Chondrocyte (in vitro differentiated cells): Measurements from ENCODE around the gene SERPINB7. TPM values are rescaled to one million over a fixed set of nuclear protein-coding genes. Genes with fewer than 3 reads are reported as not detected.
"Not testable (repeated sequence)": the region's sequence is repeated elsewhere in the genome, so short reads cannot be mapped to it uniquely, and the experiment has no call there.

Experiments
- DNase-seq: peaks from one replicate; pipeline ENCODE4 v3.0.0; 2021; ENCODE audit warnings: mixed read lengths, low spot score
- H3K27ac Mint-ChIP-seq: one replicate; pipeline ENCODE4 v1.8.0; 2021; ENCODE audit warnings: mild to moderate bottlenecking, moderate library complexity, mixed read lengths; ENCODE audit not compliant: unreplicated experiment
- H3K27me3 Mint-ChIP-seq: 2 replicates; pipeline ENCODE4 v1.8.0; 2021; ENCODE audit warnings: low read depth, mixed read lengths
- H3K36me3 Mint-ChIP-seq: 2 replicates; pipeline ENCODE4 v1.8.0; 2021; ENCODE audit warnings: low read depth, mixed read lengths
- H3K4me1 Mint-ChIP-seq: 2 replicates; pipeline ENCODE4 v1.8.0; 2021; ENCODE audit warnings: low read depth, mild to moderate bottlenecking, mixed read lengths
- H3K4me3 Mint-ChIP-seq: one replicate; pipeline ENCODE4 v1.8.0; 2021; ENCODE audit warnings: mild to moderate bottlenecking, moderate library complexity, mixed read lengths; ENCODE audit not compliant: unreplicated experiment
- H3K9me3 Mint-ChIP-seq: 2 replicates; pipeline ENCODE4 v1.8.0; 2021; ENCODE audit warnings: low read depth, mixed read lengths
- total RNA-seq: library from RNA; stranded (reverse); gene quantifications from 3 replicates; pipeline ENCODE4 v1.2.1, GENCODE V29; 2021
- TF ChIP-seq, protein P1 (sequence below): fragments of 200-600 bp; sonication (generic); IDR thresholded peaks from 2 replicates; pipeline ENCODE4 v1.5.0; 2021; ENCODE audit warnings: antibody characterized with exemption, mild to moderate bottlenecking, moderate library complexity

The SERPINB7 gene
- total RNA-seq, 1 donor from 2014 or later: not detected

DNA sequence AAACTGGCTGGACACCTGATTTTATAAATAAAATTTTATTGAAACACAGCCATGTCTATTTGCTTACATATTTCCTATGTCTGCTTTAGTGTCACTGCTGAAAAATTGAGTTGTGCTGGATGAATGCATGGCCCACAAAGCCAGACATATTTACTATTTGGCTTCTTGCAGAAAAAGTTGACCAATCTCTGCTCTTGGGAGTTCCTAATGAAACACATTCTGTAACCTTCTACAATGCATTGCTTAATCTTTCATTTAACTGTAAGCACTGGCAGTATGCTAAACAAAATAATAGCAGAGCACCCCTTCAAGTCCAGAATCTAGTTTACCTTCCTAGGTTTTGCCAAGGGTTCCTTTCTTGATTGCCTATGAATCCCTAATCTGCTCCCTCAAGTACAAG, 17.7 kb upstream of the SERPINB7 start:
- DNase-seq: no peak
- Mint-ChIP-seq H3K36me3 (peaks cover 7% of the 10 kb centered on the region), H3K27me3 (peaks cover 5% of the 10 kb centered on the region), H3K9me3 (peaks cover 14% of the 10 kb centered on the region), H3K4me1 (no peaks in the 10 kb centered on the region), H3K27ac (no peak overlapping the region), H3K4me3 (no peak overlapping the region)
- TF ChIP-seq, protein P1, sequence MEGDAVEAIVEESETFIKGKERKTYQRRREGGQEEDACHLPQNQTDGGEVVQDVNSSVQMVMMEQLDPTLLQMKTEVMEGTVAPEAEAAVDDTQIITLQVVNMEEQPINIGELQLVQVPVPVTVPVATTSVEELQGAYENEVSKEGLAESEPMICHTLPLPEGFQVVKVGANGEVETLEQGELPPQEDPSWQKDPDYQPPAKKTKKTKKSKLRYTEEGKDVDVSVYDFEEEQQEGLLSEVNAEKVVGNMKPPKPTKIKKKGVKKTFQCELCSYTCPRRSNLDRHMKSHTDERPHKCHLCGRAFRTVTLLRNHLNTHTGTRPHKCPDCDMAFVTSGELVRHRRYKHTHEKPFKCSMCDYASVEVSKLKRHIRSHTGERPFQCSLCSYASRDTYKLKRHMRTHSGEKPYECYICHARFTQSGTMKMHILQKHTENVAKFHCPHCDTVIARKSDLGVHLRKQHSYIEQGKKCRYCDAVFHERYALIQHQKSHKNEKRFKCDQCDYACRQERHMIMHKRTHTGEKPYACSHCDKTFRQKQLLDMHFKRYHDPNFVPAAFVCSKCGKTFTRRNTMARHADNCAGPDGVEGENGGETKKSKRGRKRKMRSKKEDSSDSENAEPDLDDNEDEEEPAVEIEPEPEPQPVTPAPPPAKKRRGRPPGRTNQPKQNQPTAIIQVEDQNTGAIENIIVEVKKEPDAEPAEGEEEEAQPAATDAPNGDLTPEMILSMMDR: no peak

- no peak overlapping the region for H3K27ac Mint-ChIP-seq
- peaks cover 14% of the 10 kb centered on the region for H3K9me3 Mint-ChIP-seq
- H3K27me3 Mint-ChIP-seq: peaks cover under 1% of the 10 kb centered on the region
- H3K4me1 Mint-ChIP-seq: no peaks in the 10 kb centered on the region
- no peak for DNase-seq
- no peak overlapping the region for H3K4me3 Mint-ChIP-seq
- TF ChIP-seq, protein P1: no peak
- H3K36me3 Mint-ChIP-seq: peaks cover 7% of the 10 kb centered on the region
These were observed 16.5 kb upstream of the SERPINB7 start for GRCh38 chr18:63758615-63759240.

DNA sequence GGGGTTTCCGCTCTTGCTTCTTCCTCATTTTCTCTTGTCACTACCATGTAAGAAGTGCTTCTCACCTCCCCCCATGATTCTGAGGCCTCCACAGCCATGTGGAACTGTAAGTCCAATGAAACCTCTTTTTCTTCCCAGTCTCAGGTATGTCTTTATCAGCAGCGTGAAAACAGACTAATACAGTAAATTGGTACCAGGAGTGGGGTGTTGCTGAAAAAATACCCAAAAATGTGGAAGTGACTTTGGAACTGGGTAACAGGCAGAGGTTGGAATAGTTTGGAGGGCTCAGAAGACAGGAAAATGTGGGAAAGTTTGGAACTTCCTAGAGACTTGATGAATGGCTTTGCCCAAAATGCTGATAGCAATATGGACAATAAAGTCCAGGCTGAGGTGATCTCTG, 15.4 kb upstream of the SERPINB7 start:
- H3K27ac Mint-ChIP-seq, H3K27me3 Mint-ChIP-seq, H3K4me1 Mint-ChIP-seq, H3K36me3 Mint-ChIP-seq, H3K4me3 Mint-ChIP-seq, DNase-seq: not testable (repeated sequence)
- H3K9me3 Mint-ChIP-seq: peaks cover 14% of the 10 kb centered on the region

DNA sequence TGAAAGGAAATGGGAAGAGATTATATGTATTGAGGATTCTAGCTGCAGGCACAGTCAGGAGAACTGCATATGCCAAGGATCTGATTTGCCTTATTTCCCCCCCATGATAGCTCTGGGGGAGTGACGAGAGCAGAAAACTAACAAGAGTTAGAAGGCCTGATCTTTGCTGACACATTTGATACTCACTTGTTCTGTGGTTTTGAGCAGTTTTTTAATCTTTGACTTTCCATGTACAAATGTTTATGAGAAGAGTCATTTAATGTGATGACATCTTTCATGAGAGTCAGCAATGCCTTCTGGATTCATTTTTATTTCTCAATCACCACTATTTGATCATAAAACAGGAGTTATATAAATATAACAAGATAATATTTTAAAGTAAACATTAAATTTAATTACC, 12.7 kb upstream of the SERPINB7 start:
- Mint-ChIP-seq H3K36me3 (peaks cover 7% of the 10 kb centered on the region), H3K9me3 (peaks cover 15% of the 10 kb centered on the region), H3K4me1 (no peaks in the 10 kb centered on the region), H3K27me3 (no peaks in the 10 kb centered on the region), H3K4me3 (no peak overlapping the region), H3K27ac (no peak overlapping the region)
- TF ChIP-seq, protein P1: no peak
- no peak for DNase-seq

DNA sequence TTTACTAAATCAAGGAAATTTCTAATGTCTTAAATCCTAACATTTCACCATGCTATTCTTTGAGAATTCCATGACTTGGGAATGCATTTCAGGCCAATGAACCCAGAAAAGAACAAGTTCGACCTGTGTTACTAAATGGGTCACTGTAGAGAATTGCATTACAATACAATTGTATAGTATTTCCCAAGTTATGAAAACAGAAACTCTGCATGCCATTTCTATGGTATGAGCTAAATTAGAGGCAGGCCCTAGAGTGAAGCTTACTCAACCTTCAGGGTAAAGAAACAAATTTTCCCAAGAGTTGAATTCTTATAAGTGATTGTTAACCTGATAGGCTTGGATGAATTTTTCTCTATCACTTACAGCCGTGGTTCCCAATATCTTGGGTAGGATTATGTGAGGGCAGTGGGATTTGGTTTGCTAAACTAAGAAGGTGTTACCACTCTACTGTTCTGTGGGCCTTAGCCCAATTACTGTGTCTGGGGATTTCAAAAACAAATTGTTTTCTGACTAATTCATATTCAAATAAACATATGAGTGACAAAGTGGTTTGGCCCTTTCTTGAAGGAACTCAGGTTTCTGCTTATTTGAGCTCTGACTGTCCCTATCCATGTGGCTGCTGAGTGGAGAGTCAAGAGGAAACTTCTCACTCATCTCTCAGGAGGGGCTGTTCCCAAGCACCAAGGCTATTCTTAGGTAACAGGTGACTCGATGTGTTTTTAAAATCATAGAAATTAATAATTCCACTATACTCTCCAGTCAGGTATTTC, 11.2 kb upstream of the SERPINB7 start:
- no peak for DNase-seq
- no peak overlapping the region for H3K4me3 Mint-ChIP-seq
- no peak overlapping the region for H3K27ac Mint-ChIP-seq
- peaks cover 16% of the 10 kb centered on the region for H3K9me3 Mint-ChIP-seq
- peaks cover 3% of the 10 kb centered on the region for H3K27me3 Mint-ChIP-seq
- TF ChIP-seq, protein P1: no peak
- no peaks in the 10 kb centered on the region for H3K4me1 Mint-ChIP-seq
- H3K36me3 Mint-ChIP-seq: peaks cover 7% of the 10 kb centered on the region

DNA sequence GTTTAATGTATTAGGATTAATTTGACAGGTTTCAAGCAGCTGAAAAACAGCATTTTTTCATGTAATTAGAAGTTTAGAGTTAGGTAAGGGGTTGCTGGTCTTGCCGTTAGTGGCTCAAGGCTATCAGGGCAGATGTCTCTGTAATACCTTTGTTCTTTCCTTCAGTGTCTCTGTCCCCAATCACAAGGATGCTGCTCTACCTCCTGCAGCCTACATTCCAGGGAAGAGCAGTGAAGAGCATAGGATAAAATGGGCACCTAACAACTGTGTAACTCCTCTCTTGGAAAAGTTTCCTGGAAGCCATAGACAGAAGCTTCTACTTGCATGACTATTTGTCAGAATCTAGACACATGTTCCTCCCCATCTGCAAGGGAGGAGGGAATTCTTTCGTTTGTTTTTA, 9.4 kb upstream of the SERPINB7 start:
- Mint-ChIP-seq H3K27ac (no peak overlapping the region), H3K36me3 (no peaks in the 10 kb centered on the region), H3K27me3 (peaks cover 9% of the 10 kb centered on the region), H3K4me1 (peaks cover under 1% of the 10 kb centered on the region), H3K9me3 (peaks cover 5% of the 10 kb centered on the region), H3K4me3 (no peak overlapping the region)
- DNase-seq: no peak
- TF ChIP-seq, protein P1: no peak
